Fibroblast of lung (primary cell): ENCODE measurements around the gene FAH. TPM values are rescaled to one million over a fixed set of nuclear protein-coding genes. Genes with fewer than 3 reads are reported as not detected.

Experiments
- DNase-seq, 2 donors: peaks; one replicate each; pipeline versions ENCODE4 v3.0.0 to v3.0.0-alpha.2; 2010; ENCODE audit warnings: low read depth in 2 of 2
- H2AFZ ChIP-seq: 2 replicates; pipeline ENCODE4 v1.5.1; 2012; ENCODE audit warnings: low read length, control low read depth, inconsistent platforms
- H3K27ac ChIP-seq: 2 replicates; pipeline ENCODE4 v1.5.1; 2011; ENCODE audit warnings: low read length, control low read depth; ENCODE audit not compliant: insufficient read depth
- H3K27me3 ChIP-seq: 2 replicates; pipeline ENCODE4 v1.5.1; 2011; ENCODE audit warnings: mild to moderate bottlenecking, low read length; ENCODE audit not compliant: control insufficient read depth, insufficient read depth
- H3K36me3 ChIP-seq: 2 replicates; pipeline ENCODE4 v1.5.1; 2011; ENCODE audit warnings: low read length; ENCODE audit not compliant: control insufficient read depth, insufficient read depth
- H3K4me1 ChIP-seq: 2 replicates; pipeline ENCODE4 v1.5.1; 2011; ENCODE audit warnings: low read length; ENCODE audit not compliant: control insufficient read depth, insufficient read depth; ENCODE audit errors: extremely low read depth
- H3K4me2 ChIP-seq: 2 replicates; pipeline ENCODE4 v1.5.1; 2011; ENCODE audit warnings: low read length, control low read depth; ENCODE audit not compliant: insufficient read depth; ENCODE audit errors: extremely low read depth
- H3K4me3 ChIP-seq, 4 experiments: fragments of 200-600 bp in 1 of 4; sonication (generic) in 1 of 4; replicated peaks in 1 of 4; 2 replicates each; pipeline ENCODE4 v1.5.1; 2011 to 2016; ENCODE audit warnings: low read length in 4 of 4, low read depth in 3 of 4, mild to moderate bottlenecking in 3 of 4, control low read depth in 2 of 4, inconsistent platforms in 1 of 4, mixed read lengths in 1 of 4; ENCODE audit not compliant: insufficient read depth in 1 of 4; ENCODE audit errors: control extremely low read depth in 1 of 4
- H3K79me2 ChIP-seq: 2 replicates; pipeline ENCODE4 v1.5.1; 2012; ENCODE audit warnings: mild to moderate bottlenecking, low read length, inconsistent platforms; ENCODE audit not compliant: control insufficient read depth, insufficient read depth
- H3K9ac ChIP-seq: 2 replicates; pipeline ENCODE4 v1.5.1; 2011; ENCODE audit warnings: mild to moderate bottlenecking, low read length, control low read depth; ENCODE audit not compliant: insufficient read depth
- H3K9me3 ChIP-seq: 2 replicates; pipeline ENCODE4 v1.5.1; 2012; ENCODE audit warnings: low read depth, low read length; ENCODE audit not compliant: control insufficient read depth, insufficient read depth
- H4K20me1 ChIP-seq: 2 replicates; pipeline ENCODE4 v1.5.1; 2011; ENCODE audit warnings: low read length; ENCODE audit not compliant: control insufficient read depth, insufficient read depth; ENCODE audit errors: extremely low read depth
- EZH2 ChIP-seq: IDR thresholded peaks from 2 replicates; pipeline ENCODE4 v1.5.1; 2012; ENCODE audit warnings: low read length, control low read depth, mild to moderate bottlenecking; ENCODE audit errors: missing control alignments
- polyA plus RNA-seq, 2 donors: library from polyadenylated mRNA; depleted of rRNA in 1 of 2; stranded (reverse) in 1 of 2; unstranded in 1 of 2; fragments of >200 nt; gene quantifications; 2 replicates each; pipeline ENCODE4 v1.2.1, GENCODE V29; 2011 to 2012; ENCODE audit warnings: missing spikeins in 1 of 2
- total RNA-seq: library from RNA; depleted of rRNA; stranded (reverse); fragments of >200 nt; gene quantifications from 2 replicates; pipeline ENCODE4 v1.2.1, GENCODE V29; 2014
- TF ChIP-seq, protein P1 (sequence below), 2 donors: IDR thresholded peaks in 1 of 2; conservative IDR thresholded peaks in 1 of 2; 1 replicate in 1 of 2; 2 replicates in 1 of 2; pipeline ENCODE4 v1.5.1; 2011 to 2012; ENCODE audit warnings: low read length in 2 of 2, control low read depth in 1 of 2, inconsistent platforms in 1 of 2, low read depth in 1 of 2, mild to moderate bottlenecking in 1 of 2

FAH gene
- total and polyA plus RNA-seq, 2 donors (not counting 1 experiment from before 2014, with no cell fraction given): 24.4 to 58.6 TPM

DNA sequence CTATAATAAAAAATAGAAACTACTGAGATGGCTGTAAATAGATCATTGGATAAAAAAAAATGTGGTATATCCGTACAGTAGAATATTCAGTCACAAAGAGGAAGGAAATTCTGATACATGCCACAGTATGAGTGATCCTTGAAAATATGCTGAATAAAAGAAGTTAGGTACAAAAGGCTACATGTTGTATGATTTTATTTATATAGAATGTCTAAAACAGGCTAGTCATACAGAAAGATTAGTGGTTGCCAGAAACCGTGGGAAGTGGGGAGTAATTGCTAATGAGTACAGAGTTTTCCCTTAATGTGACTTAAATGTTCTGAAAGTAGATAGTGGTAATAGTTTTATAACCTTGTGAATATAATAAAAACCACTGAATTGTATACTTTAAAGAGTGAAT, 24.9 kb upstream of the FAH start:
- Histone ChIP-seq H3K9me3 (no peaks in the 10 kb centered on the region), H2AFZ (no peak overlapping the region), H3K27ac (no peak overlapping the region), H3K4me2 (no peak overlapping the region), H4K20me1 (no peaks in the 10 kb centered on the region), H3K79me2 (no peaks in the 10 kb centered on the region), H3K4me3 (no peak overlapping the region), H3K4me1 (no peaks in the 10 kb centered on the region), H3K27me3 (no peaks in the 10 kb centered on the region), H3K9ac (no peak overlapping the region), H3K36me3 (peaks cover 2% of the 10 kb centered on the region)
- TF ChIP-seq, protein P1, sequence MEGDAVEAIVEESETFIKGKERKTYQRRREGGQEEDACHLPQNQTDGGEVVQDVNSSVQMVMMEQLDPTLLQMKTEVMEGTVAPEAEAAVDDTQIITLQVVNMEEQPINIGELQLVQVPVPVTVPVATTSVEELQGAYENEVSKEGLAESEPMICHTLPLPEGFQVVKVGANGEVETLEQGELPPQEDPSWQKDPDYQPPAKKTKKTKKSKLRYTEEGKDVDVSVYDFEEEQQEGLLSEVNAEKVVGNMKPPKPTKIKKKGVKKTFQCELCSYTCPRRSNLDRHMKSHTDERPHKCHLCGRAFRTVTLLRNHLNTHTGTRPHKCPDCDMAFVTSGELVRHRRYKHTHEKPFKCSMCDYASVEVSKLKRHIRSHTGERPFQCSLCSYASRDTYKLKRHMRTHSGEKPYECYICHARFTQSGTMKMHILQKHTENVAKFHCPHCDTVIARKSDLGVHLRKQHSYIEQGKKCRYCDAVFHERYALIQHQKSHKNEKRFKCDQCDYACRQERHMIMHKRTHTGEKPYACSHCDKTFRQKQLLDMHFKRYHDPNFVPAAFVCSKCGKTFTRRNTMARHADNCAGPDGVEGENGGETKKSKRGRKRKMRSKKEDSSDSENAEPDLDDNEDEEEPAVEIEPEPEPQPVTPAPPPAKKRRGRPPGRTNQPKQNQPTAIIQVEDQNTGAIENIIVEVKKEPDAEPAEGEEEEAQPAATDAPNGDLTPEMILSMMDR (conservative IDR thresholded peaks at IDR 0.05 in 1 of 2, IDR thresholded peaks at IDR 0.05 in 1 of 2; ENCODE audit: low read depth in 1 of 2, low read length in 2 of 2): no peak
- TF ChIP-seq EZH2: no peak
- DNase-seq: no peak

DNA sequence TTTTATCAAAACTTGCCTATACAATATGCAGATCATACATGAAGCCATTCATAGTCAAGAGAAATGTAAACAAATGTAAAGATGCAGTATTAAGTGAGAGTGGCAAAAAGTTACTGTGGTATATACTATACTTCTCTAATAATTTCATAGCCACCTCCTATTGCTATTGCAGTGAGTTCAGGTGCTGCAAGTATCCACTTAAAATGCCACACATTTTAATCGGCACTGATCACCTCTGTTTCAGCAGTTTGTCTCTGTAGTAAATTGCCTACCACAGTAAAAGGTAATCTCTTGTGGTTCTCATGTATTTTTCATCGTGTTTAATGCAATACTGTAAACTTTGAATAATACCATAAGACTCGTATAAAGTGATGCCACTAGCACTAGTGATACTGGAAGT, 20.4 kb upstream of the FAH start:
- Histone ChIP-seq H3K9ac (no peak overlapping the region), H3K4me3 (no peak overlapping the region), H3K36me3 (peaks cover 4% of the 10 kb centered on the region), H3K9me3 (no peaks in the 10 kb centered on the region), H2AFZ (no peak overlapping the region), H4K20me1 (no peaks in the 10 kb centered on the region), H3K4me2 (no peak overlapping the region), H3K79me2 (no peaks in the 10 kb centered on the region), H3K27ac (no peak overlapping the region), H3K4me1 (no peaks in the 10 kb centered on the region), H3K27me3 (no peaks in the 10 kb centered on the region)
- TF ChIP-seq, protein P1 (conservative IDR thresholded peaks at IDR 0.05 in 1 of 2, IDR thresholded peaks at IDR 0.05 in 1 of 2; ENCODE audit: low read depth in 1 of 2, low read length in 2 of 2): no peak
- TF ChIP-seq EZH2: no peak
- no peak for DNase-seq

GRCh38 chr15:80136854-80137253, 15.9 kb upstream of the FAH start:
- Histone ChIP-seq H4K20me1 (no peaks in the 10 kb centered on the region), H3K4me2 (no peak overlapping the region), H3K79me2 (no peaks in the 10 kb centered on the region), H3K27ac (no peak overlapping the region), H3K9ac (no peak overlapping the region), H2AFZ (no peak overlapping the region), H3K4me1 (no peaks in the 10 kb centered on the region), H3K27me3 (no peaks in the 10 kb centered on the region), H3K4me3 (no peak overlapping the region), H3K9me3 (no peaks in the 10 kb centered on the region), H3K36me3 (peaks cover 2% of the 10 kb centered on the region)
- no peak for DNase-seq
- TF ChIP-seq EZH2: no peak
- TF ChIP-seq, protein P1 (conservative IDR thresholded peaks at IDR 0.05 in 1 of 2, IDR thresholded peaks at IDR 0.05 in 1 of 2; ENCODE audit: low read depth in 1 of 2, low read length in 2 of 2): no peak
